GM12891 (cell line): Measurements from ENCODE around the gene PIAS3.
A peak's percentile ranks its signal among the peaks of the same experiment; 100 is the strongest.

Experiments
- DNase-seq: peaks from one replicate; pipeline ENCODE4 v3.0.0; 2011; ENCODE audit warnings: low spot score; ENCODE audit not compliant: insufficient read length
- FAIRE-seq: peaks from 2 replicates; lab custom pipeline; 2011; peaks lifted over from hg19 to GRCh38; lab: Jason Lieb, UNC
- PAX5 ChIP-seq: IDR thresholded peaks from 2 replicates; pipeline ENCODE4 v1.6.1; 2011; ENCODE audit warnings: low read length, moderate library complexity, mild to moderate bottlenecking; ENCODE audit not compliant: insufficient read depth, severe bottlenecking
- POLR2A ChIP-seq: IDR thresholded peaks from 2 replicates; pipeline ENCODE4 v1.6.1; 2011; ENCODE audit warnings: low read depth, low read length, control low read depth
- POLR2AphosphoS5 ChIP-seq: IDR thresholded peaks from 2 replicates; pipeline ENCODE4 v1.6.1; 2011; ENCODE audit warnings: low read depth, low read length, control low read depth
- POU2F2 ChIP-seq: IDR thresholded peaks from 2 replicates; pipeline ENCODE4 v1.6.1; 2011; ENCODE audit warnings: low read depth, mild to moderate bottlenecking, control low read depth, low read length, moderate library complexity
- SPI1 ChIP-seq: IDR thresholded peaks from 2 replicates; pipeline ENCODE4 v1.6.1; 2011; ENCODE audit warnings: low read depth, low read length, control low read depth
- TAF1 ChIP-seq: IDR thresholded peaks from 2 replicates; pipeline ENCODE4 v1.6.1; 2011; ENCODE audit warnings: low read depth, low read length, control low read depth

PIAS3 gene

DNA sequence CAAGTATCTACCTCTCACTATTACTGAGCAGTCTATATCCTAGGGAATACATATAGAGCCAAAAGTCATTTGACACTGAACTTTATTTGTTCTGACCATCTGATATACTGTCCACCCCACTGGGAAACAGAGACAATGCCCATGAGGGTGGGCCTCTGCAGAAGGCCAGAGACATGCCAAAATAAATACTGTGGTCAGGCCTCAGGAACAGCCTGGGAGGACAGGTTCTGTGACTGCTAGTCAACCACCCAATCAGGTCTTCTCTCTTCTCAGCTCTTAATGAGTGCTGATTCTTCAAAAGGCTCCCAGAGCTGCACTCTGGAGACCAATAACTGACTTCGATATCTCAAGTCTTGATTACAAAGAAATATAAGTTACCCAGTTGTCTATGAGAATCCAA, 32.3 kb upstream of the PIAS3 start:
- FAIRE-seq (no peak), DNase-seq (no peak)
- no peak for TF ChIP-seq POLR2AphosphoS5
- no peak for TF ChIP-seq TAF1
- TF ChIP-seq SPI1 = no peak
- no peak for TF ChIP-seq POLR2A
- no peak for TF ChIP-seq PAX5
- TF ChIP-seq POU2F2 = no peak

DNA sequence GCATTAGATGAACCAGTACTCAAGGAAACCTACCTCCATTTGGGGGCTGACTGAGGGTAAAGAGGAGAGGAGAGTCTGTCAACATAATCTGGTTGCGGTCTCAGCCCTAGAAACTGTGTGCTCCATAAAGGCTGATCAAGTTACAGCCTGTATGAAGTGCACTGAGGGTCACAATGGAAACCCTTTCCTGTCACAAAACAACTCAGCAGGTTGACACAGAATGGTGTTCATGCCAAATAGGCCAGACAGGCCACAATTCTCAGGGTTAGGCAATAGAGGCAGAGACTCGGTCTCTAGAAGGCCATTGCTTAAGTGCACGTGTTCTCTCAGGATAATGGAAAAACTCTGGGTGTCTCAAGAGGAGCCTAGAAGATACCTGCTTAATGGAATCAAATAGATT, 30.8 kb upstream of the PIAS3 start:
- FAIRE-seq = no peak
- no peak for DNase-seq
- TF ChIP-seq SPI1 (no peak), PAX5 (no peak), TAF1 (no peak), POLR2AphosphoS5 (no peak), POLR2A (no peak), POU2F2 (no peak)

DNA sequence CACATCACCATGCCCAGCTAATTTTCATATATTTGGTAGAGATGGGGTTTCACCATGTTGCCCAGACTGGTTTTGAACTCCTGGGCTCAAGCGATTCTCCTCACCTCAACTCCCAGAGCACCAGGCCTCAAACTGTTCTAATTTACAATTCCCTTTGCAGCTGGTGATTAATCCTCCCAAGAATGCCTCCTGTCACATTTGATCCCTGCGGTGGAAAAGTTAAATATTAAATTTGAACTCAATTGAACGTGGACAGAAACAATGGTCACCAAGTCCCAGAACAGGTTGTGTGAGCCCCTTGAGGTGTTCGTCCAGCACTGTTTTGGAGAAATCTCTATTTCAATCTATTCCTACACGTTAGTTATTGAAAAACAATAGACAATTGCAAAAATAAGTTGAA, 28.8 kb upstream of the PIAS3 start:
- TF ChIP-seq POLR2AphosphoS5 (no peak), PAX5 (no peak), SPI1 (no peak), POLR2A (no peak), TAF1 (no peak), POU2F2 (no peak)
- FAIRE-seq (no peak), DNase-seq (no peak)

DNA sequence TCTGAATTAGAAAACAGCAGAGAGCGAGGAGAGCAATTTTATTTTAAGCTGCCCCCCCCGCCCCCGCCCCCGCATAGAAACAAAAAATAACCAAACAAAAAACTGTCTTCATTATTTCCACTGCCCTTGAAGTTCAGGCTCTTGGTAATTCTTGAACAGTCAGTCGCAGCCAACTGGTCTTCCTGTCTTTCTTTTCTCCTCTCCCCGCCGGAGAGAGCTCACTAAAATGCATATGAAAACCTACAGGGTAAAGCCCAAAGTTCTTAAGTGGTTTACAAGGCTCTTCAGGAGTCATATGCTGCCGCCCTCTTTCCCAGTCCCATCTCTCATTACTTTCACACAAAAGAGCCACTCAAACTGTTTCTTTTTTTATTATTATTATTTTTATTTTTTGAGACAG, 27.9 kb upstream of the PIAS3 start:
- DNase-seq (no peak), FAIRE-seq (no peak)
- TF ChIP-seq PAX5 (no peak), POLR2A (no peak), TAF1 (no peak), POLR2AphosphoS5 (no peak), SPI1 (no peak), POU2F2 (no peak)

DNA sequence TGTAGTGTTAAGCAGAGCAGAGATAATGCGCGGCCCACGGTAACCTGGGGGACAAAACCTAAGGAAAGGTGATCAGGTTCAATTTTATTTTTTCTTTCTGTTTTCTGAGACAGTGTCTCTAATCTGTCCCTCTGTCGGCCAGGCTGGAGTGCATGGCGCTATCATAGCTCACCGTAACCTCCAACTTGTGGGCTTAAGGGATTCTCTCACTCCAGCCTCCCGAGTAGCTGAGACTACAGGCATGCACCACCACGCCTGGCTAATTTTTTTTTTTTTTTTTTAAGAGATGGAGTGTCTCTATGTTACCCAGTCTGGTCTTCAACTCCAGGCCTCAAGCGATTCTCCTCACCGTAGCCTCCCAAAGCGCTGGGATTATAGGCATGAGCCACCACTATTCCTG, 27.5 kb upstream of the PIAS3 start:
- no peak for DNase-seq
- no peak for FAIRE-seq
- TF ChIP-seq POLR2AphosphoS5 (no peak), SPI1 (no peak)

DNA sequence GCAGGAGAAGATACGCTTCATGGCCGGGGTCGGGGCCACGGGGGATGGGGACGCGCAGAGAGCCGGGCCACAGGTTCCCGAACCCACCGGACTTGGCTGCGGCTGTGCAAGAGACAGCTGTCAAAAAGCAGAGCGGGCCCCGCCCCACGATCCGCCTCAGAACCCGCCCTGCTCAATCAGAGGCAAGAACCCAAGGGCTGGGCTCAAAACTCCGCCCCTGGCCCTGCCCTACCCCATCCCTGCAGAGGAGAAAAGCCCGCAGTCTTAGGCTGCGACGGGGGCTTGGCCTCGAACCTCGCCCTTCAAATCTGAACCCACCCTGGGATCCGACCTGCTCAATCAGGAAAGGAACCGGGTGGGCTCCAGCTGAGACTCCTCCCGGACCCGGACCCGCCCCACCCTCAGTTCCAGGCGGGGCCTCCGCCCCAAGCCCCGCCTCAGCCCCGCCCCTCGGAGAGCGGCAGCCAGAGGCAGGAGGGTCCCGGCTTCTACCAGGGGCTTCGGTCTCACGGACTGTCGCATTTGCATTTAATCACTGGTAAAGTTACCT, 26.9 kb upstream of the PIAS3 start, which contains the start of gene ANKRD35:
TSS of gene ANKRD35 (minus strand) at position 129 of the 550 bp plus-strand sequence. CDS start at position 21, 108 bp downstream.
- no peak for TF ChIP-seq POLR2AphosphoS5
- TF ChIP-seq POU2F2 = no peak
- no peak for TF ChIP-seq SPI1
- TF ChIP-seq TAF1 = no peak
- no peak for TF ChIP-seq PAX5
- no peak for TF ChIP-seq POLR2A
- peak; percentile 98 for DNase-seq
- FAIRE-seq = peak; percentile 78

- TF ChIP-seq POU2F2 (no peak), POLR2AphosphoS5 (no peak), PAX5 (no peak), POLR2A (no peak), SPI1 (no peak), TAF1 (no peak)
- FAIRE-seq (no peak), DNase-seq (no peak)
Measured at GRCh38 chr1:145884675-145885074, 25.8 kb upstream of the PIAS3 start.

DNA sequence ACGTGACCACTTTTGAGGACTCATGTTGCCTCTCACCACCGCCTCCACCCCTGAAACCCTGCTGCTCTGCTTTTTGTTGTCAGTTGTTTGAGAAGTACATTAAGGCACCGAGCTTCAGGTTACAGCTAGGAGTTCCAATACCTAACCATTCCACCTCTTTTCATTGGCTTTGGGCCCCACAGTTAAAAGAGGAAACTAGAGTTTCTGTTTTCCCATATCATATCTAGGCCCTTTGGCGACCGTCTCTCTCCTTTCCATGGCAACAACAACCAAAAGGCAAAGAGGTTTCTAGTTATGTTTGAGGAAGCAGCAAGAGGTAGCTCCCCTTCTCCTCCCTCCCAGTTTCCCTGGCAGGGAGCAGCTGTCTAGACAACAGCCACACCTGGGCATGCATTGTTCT, 20.9 kb upstream of the PIAS3 start:
- DNase-seq (no peak), FAIRE-seq (no peak)
- TF ChIP-seq POU2F2 (no peak), SPI1 (no peak), PAX5 (no peak), POLR2A (no peak), POLR2AphosphoS5 (no peak)

GRCh38 chr1:145878724-145879123, 19.8 kb upstream of the PIAS3 start:
- no peak for FAIRE-seq
- no peak for TF ChIP-seq PAX5
- no peak for TF ChIP-seq POLR2AphosphoS5
- no peak for TF ChIP-seq POLR2A
- TF ChIP-seq TAF1 = no peak
- TF ChIP-seq POU2F2 = no peak
- TF ChIP-seq SPI1 = no peak
- no peak for DNase-seq
